Ishikawa (cell line): ENCODE results near the gene MBOAT2.

Source experiments
- CEBPB ChIP-seq: IDR thresholded peaks from 2 replicates; pipeline ENCODE4 v1.6.1; 2012
- CREB1 ChIP-seq: IDR thresholded peaks from 2 replicates; pipeline ENCODE4 v1.6.1; 2012; ENCODE audit warnings: low read depth
- EGR1 ChIP-seq: IDR thresholded peaks from 2 replicates; pipeline ENCODE4 v1.6.1; 2012
- EP300 ChIP-seq: IDR thresholded peaks from 2 replicates; pipeline ENCODE4 v1.6.1; 2012; ENCODE audit warnings: borderline replicate concordance
- FOXM1 ChIP-seq: IDR thresholded peaks from 2 replicates; pipeline ENCODE4 v1.6.1; 2012; ENCODE audit warnings: low read depth, borderline replicate concordance
- MAX ChIP-seq: IDR thresholded peaks from 2 replicates; pipeline ENCODE4 v1.6.1; 2012
- NFIC ChIP-seq: IDR thresholded peaks from 2 replicates; pipeline ENCODE4 v1.6.1; 2012
- RAD21 ChIP-seq: IDR thresholded peaks from 2 replicates; pipeline ENCODE4 v1.6.1; 2012; ENCODE audit warnings: low read depth
- REST ChIP-seq: IDR thresholded peaks from 2 replicates; pipeline ENCODE4 v1.6.1; 2012; ENCODE audit warnings: low read depth, mild to moderate bottlenecking
- TAF1 ChIP-seq: IDR thresholded peaks from 2 replicates; pipeline ENCODE4 v1.6.1; 2012; ENCODE audit warnings: low read depth, mild to moderate bottlenecking
- TCF12 ChIP-seq: IDR thresholded peaks from 2 replicates; pipeline ENCODE4 v1.6.1; 2012; ENCODE audit warnings: low read depth
- TEAD4 ChIP-seq: IDR thresholded peaks from 2 replicates; pipeline ENCODE4 v1.6.1; 2012
- USF1 ChIP-seq: IDR thresholded peaks from 2 replicates; pipeline ENCODE4 v1.6.1; 2012
- YY1 ChIP-seq: IDR thresholded peaks from 2 replicates; pipeline ENCODE4 v1.6.1; 2012; ENCODE audit warnings: low read depth
- ZBTB7A ChIP-seq: IDR thresholded peaks from 2 replicates; pipeline ENCODE4 v1.6.1; 2012; ENCODE audit warnings: low read depth

The MBOAT2 gene

GRCh38 chr2:9024575-9024974, 21.1 kb upstream of the MBOAT2 start:
- no peak for TF ChIP-seq CEBPB
- TF ChIP-seq RAD21: no peak
- no peak for TF ChIP-seq FOXM1
- TF ChIP-seq YY1: no peak
- no peak for TF ChIP-seq TCF12
- no peak for TF ChIP-seq REST
- TF ChIP-seq CREB1: no peak

- TF ChIP-seq NFIC (no peak), MAX (no peak), TEAD4 (no peak), EP300 (no peak), USF1 (no peak), CREB1 (no peak), EGR1 (no peak), YY1 (no peak), TAF1 (no peak), FOXM1 (no peak), ZBTB7A (no peak), RAD21 (no peak), REST (no peak)
Observed at GRCh38 chr2:9021563-9022211, 18.2 kb upstream of the MBOAT2 start.

- TF ChIP-seq MAX (no peak), NFIC (no peak), REST (no peak), CREB1 (no peak), YY1 (no peak), USF1 (no peak), ZBTB7A (no peak), TEAD4 (no peak), TCF12 (no peak), TAF1 (no peak), RAD21 (no peak), CEBPB (no peak), EP300 (no peak), EGR1 (no peak)
Observed at GRCh38 chr2:9020267-9020666, 16.8 kb upstream of the MBOAT2 start.

- no peak for TF ChIP-seq YY1
- TF ChIP-seq CREB1: no peak
- TF ChIP-seq FOXM1: no peak
- TF ChIP-seq EGR1: no peak
- TF ChIP-seq NFIC: no peak
- TF ChIP-seq TEAD4: no peak
- no peak for TF ChIP-seq REST
- TF ChIP-seq CEBPB: no peak
- no peak for TF ChIP-seq ZBTB7A
- no peak for TF ChIP-seq EP300
- TF ChIP-seq USF1: no peak
- TF ChIP-seq TAF1: no peak
Observed at GRCh38 chr2:9018534-9018933, 15.1 kb upstream of the MBOAT2 start.
